KOPT-K1 (cell line): Measurements from ENCODE around the gene FICD.

ENCODE experiments used
- H3K27ac ChIP-seq: fragments of 200-600 bp; sonication (generic); 2 replicates; pipeline ENCODE4 v1.5.1; 2016; ENCODE audit warnings: antibody characterized with exemption, mild to moderate bottlenecking, low read depth, low read length; ENCODE audit not compliant: poor library complexity, severe bottlenecking
- H3K36me3 ChIP-seq: fragments of 200-600 bp; sonication (generic); 2 replicates; pipeline ENCODE4 v1.5.1; 2017; ENCODE audit warnings: antibody characterized with exemption, mild to moderate bottlenecking, low read length, moderate library complexity; ENCODE audit not compliant: insufficient read depth
- H3K9me3 ChIP-seq: fragments of 200-600 bp; sonication (generic); 2 replicates; pipeline ENCODE4 v1.5.1; 2017; ENCODE audit warnings: antibody characterized with exemption, low read length, mild to moderate bottlenecking; ENCODE audit not compliant: insufficient read depth, poor library complexity, severe bottlenecking

The FICD gene

DNA sequence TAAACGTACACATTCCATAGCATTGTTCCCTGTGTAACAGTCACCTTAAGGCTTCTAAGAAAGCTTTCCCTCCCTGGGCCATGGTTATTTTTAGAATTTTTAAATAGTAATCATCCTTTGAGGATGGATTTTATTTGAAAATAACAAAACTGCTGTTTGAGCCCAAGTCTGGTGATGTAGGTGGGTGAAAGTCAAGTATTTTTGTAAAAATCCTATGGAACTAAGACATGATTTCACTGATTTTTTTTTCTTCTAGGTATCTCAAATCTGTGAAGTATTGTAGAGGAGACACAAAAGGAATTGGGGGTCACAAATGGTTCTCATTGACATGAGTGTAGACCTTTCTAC lies 48.7 kb downstream of the FICD start:
- Histone ChIP-seq H3K27ac (peak overlapping the region; percentile 87), H3K36me3 (peaks cover 51% of the 10 kb centered on the region), H3K9me3 (no peaks in the 10 kb centered on the region)

DNA sequence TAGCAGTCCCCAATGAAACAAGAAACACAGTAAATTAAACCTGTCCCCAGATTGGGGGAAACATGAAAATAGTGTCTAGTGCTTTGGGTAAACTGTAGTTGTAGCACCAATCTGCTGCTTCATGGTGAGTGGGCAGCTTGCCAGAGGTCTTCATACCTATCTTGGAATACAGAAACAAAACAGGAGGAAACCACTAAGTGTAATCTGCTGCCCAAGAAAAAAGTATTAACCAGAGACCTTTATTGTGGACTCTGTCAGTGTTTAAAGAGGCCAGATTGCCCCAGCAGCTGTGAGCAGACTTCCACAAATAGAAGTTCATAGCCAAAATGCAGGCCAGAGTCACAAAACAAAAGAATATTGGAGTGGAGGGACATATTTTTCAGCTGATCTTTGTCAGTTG lies 49.6 kb downstream of the FICD start:
- Histone ChIP-seq H3K36me3 (peaks cover 50% of the 10 kb centered on the region), H3K9me3 (no peaks in the 10 kb centered on the region), H3K27ac (peak overlapping the region; percentile 87)

DNA sequence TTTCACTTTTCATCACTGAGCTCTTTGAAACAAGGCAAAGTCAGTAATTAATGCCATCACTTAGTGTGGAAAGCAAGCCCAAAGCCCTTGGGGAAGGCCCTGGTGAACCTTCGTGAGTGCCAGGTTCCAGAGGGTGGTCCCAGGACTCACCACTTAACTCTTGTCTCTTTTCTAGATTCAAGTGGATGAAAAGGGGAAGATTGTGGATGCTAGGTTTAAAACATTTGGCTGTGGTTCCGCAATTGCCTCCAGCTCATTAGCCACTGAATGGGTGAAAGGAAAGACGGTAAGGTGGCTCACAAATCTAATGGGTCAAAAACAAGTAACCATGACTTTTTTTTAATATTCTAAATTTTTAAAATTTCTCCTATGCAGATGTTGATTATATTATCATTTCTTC lies 50.1 kb downstream of the FICD start:
- H3K9me3 ChIP-seq, result no peaks in the 10 kb centered on the region
- peaks cover 54% of the 10 kb centered on the region for H3K36me3 ChIP-seq
- peak overlapping the region; percentile 87 for H3K27ac ChIP-seq

DNA sequence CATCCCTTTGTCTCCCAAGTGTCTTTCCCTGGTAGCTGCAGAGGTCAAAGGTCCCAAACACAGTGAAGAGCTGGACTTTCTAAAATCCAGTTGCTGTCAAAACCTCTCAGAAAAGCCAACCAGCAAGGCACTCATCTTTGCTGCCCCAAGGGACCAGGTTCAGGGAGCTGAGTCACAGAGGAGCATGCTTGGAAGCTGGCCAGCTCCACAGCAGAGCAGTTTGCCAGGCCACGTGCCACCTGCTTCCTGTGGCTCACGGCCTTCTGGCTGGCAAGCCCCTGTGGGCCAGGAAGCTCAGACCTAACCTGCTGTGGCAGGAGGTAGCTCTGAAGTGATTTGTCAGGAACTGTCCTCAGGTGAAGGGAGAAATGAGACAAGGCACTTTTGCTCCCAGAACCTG lies 50.9 kb downstream of the FICD start:
- H3K27ac ChIP-seq, result peak overlapping the region; percentile 87

DNA sequence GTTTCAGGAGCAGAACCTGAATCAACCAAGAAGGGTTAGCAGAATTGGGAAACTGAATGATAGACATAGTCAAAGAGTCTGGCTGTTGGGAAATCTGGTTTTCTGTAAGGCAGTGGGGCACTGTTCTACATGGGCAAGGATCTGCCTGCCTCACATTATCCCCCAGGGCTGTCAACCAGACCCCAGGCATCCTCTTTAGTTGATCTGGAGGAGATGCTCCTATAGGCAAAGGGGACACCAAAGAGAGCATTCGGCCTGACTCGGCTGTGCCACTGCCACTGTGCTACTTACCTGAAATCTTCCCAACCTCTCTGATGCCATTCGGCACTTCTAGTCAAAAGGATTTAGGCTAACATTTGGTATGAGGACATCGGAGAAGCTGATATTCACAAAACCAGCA lies 51.4 kb downstream of the FICD start:
- Histone ChIP-seq H3K27ac (peak overlapping the region; percentile 87), H3K36me3 (peaks cover 57% of the 10 kb centered on the region)

More for the DNA sequence above, 50.9 kb downstream of the FICD start:
- peaks cover 57% of the 10 kb centered on the region for H3K36me3 ChIP-seq
- H3K9me3 ChIP-seq, result no peaks in the 10 kb centered on the region

DNA sequence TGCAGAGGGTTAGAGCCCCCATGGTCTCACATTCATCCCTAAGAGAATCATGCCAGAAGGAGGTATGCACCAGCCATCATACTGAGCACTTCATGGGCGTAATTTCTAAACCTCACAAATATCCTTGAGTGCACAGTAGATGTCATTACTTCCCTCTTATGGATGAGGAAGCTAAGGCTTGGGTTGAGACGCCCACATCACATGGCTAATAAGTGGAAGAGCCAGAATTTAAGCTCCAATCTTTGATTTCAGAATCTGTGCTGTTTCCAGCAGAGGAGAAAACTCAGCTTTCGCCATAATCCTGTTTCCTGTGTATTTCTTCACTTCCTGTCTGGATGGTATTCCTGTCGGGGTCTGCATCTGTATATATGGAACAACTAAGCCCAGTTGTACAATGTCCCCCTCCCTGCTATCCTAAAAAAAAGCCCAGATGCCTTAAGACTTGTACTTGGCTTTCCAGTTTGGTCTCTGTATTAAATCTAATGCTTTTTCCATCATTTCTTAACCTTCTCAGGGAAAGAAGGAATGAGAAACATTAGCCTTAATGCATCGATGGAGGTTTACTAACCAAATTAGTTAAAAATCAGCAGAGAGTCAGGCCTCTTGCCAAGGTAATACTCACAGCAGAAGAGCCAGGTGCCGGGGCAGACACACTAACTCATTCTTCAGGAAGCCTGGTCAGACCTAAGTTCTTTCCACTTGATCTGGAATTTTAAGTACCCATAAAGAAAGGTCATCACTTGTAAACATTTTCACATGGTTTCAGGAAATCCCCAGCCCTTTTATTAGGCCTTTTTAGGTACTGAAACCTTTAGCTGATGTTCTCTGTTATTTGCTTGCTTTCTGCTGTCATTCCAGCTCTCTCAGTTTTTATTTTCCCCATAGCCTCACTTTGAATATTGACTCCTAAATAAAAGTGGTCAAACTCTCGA lies 52.6 kb downstream of the FICD start:
- Histone ChIP-seq H3K27ac (peak overlapping the region; percentile 87), H3K9me3 (no peaks in the 10 kb centered on the region), H3K36me3 (peaks cover 57% of the 10 kb centered on the region)

More for the DNA sequence above, 51.4 kb downstream of the FICD start:
- H3K9me3 ChIP-seq, result no peaks in the 10 kb centered on the region

DNA sequence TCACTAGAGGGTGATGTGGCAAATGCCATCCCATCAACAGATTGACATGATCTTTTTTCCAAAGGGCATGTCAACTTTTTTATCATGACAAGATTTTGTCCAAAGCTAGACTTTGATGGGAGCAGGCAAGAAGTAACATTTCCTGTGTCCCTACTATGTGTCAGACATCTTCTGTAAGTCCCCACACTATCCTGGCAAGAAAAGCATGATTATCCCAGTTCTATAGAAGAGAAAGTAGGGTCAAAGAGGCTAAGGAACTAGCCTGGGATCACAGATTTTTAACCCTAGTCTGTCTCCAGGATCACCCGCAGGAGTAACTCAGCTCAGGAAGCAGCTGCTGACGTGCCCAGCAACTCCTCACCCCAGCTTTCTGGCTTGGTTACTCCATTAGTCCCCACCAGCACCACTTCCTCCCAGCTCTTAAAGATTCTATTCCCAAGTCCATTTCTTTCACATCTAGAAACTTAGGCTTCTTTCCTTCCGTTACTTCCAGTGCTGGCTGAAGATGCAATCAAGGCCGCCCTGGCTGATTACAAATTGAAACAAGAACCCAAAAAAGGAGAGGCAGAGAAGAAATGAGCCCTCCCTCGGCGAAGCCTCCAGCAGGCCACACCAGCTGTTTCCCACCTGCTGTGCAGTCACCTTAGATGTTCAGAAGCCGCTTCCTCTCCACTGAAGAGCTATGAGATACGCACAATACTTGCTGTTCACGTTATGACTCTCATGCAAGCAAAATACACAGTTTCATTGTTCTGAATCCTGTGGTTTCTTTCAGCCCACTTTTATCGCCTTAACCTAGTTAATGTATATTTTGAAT lies 53.5 kb downstream of the FICD start:
- Histone ChIP-seq H3K9me3 (no peaks in the 10 kb centered on the region), H3K27ac (peak overlapping the region; percentile 87), H3K36me3 (peaks cover 57% of the 10 kb centered on the region)
